ENCODE measurements around the gene NLRP6.

The NLRP6 gene

DNA sequence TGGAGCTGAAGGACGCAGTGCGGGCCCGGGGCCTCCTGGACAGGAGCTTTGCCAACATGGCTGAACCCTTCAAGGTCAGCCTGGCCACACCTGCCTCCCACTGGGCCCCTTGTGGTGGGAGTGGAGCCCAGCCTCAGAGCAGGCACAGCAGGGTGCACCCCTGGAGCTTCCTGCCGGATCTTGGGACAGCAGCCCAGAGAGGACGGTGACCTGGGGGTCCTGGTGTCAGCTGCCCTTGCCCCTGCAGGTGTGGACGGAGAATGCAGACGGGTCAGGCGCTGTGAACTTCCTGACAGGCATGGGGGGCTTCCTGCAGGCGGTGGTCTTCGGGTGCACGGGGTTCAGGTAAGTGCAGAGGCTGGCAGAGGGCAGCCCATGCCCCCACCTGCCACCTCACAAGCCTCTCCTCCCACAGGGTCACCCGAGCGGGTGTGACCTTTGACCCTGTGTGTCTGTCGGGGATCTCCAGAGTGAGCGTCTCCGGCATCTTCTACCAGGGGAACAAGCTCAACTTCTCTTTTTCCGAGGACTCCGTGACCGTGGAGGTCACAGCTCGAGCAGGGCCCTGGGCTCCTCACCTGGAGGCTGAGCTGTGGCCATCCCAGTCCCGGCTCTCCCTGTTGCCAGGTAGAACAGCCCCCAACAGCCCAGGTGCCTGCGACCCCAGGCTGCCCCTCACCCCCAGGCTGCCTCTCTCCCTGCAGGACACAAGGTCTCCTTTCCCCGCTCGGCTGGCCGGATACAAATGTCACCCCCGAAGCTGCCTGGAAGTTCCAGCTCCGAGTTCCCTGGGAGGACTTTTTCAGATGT lies 15.8 kb downstream of the NLRP6 start:
- DNase-seq (ENCODE audit: low read depth) = no peak

DNA sequence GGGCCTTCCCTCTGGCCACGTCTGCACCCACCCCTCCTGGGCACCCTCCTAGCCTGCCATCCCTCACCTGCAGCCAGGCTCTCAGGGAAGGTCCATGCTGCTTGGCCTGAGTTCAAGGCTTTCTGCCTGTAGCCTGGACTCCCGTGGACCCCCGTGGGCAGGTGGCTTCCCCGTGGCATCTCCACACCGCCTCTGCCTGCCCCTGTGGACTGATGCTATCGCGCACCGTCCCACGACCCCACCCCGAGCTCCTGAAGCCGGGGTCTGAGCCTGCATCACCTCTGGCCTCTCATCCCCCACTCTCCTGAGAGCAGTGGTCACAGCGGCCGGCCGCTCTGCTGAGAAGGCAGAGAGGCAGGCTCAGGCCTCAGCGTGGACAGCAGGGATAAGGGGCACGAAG lies 16.6 kb downstream of the NLRP6 start:
- DNase-seq (ENCODE audit: low read depth) = no peak

DNA sequence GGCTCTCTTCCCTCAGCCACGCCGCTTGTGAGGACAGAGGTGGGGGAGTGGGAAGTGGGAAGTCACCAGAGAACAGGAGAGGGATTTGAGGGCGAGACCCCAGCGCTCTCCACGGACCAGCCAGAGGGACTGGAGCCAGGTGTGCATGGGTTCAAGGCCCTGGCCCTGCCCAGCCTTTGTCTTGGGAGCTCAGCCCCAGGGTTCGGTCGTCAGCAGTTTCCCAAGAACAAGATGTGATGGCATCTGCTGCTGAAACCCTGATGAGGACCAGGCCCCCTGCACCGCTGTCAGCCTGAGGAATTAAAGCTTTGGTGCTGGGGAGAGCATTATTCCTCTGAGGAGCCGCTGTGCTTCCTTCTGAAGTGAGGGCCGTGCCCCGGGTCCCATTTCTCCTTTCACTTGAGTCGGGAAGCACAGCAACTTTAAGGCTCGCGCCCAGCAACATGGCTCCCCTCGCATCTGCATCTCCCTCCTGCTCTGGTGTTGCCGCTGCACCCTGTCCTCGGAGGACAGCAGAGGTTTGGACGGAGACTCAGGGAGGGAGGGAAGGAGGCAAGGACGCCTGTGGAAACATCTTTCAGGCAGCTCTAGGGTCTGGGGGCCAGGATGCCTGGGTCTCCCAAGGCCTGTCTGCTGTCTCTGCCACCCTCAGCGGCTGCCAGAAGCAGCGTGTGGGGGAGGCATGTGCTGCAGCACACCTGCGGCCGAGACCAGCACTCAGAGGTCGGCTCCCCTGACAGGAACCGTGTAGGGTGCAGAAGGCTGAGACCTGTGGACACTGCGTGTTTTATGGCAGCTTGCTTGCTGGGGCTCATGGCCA lies 17.4 kb downstream of the NLRP6 start:
- no peak for DNase-seq (ENCODE audit: low read depth)

DNA sequence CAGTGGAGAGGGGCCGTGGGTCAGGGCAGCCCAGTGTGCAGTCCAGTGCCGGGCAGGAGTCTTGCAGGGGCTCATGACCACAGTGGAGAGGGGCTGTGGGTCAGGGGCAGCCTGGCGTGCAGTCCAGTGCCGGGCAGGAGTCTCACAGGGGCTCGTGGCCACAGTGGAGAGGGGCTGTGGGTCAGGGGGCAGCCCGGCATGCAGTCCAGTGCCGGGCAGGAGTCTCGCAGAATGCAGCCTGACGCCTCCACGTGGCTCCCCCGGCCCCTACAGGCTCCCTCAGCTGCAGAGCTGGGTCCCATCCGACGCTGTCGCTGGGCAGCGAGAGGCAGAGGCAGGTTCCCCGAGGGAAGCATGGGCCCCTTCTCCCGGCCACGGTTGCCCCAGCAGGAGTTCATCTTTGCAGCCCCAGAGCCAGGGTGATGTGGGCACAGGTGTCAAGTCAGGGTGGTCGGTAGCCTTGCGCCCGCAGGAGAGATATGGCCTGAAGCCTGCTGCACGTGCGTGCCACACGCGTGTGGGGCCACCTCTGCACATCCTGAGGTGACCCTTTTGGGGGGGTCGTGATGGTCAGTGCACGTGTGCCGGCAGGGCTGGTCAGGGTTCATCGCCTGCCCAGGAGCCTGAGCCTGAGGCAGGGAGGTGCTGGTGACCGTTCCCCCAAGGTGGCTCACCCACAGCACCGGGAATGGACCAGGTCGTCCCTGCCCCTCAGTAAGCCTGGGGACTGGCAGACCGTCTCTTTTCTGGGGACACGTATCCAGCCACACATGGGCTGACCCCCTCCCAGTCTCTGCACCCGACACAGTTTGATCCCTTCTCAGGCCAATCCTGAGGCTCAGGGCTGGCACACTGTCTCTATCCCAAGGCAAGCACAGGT lies 18.2 kb downstream of the NLRP6 start:
- no peak for DNase-seq (ENCODE audit: low read depth)

DNA sequence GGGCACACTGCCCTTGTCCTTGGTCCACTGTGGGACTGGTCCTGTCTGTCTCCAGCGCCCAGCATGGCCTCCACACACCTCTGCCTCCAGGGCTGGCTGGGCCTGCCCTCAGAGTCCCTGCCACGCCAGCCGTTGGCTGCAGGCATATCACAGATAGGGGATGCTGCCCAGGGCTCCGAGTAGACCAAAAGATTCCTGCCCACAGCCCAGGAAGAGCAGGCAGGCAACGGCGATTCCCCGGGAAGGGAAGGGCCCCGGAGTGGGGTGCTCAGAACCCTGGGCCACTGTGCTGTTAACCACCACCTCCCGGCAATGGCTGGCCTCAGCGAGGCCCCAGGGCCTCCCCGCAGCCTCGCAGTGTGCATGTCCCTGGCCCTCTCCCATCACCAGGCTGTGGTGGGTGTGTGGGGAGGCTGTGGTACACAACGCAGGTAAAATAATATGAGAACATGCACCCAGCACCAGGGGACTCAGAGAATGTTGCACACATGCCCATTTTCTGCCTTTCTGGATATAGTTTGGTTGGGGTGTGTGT lies 18.9 kb downstream of the NLRP6 start:
- DNase-seq (ENCODE audit: low read depth) = no peak

- DNase-seq (ENCODE audit: low read depth) = no peak
Measured at GRCh38 chr11:297586-298405, 19.6 kb downstream of the NLRP6 start.

DNA sequence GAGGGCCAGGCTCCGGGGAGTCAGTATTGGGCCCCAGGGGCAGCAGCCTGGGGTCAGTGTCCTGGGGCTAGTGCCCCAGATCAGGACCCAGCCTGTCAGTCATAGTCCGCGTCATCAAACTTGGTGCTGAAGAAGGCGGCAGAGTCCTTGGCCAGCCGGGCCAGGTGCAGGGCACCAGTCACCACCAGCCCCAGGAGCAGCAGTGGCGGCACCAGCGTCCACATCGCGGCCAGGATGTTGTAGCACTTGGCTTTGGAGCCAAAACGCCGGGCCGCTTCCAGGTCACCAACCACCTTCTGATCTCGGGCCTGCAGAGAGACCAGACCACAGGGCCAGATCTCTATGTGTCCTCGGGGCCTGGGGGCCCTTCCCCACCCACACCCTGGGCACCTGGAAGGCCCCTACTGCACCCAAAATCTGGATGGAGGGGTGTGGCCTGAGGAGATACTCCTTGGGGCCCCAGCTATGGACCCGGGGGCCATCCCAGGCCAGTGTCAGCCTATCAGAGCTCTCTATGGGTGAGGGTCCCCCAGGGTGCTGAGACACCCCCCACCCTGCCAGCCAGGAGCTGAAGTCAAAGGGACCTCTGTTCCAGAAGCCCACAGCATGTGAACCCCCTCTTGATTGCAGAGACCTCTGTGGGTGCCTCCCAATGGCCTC lies 20.3 kb downstream of the NLRP6 start:
- no peak for DNase-seq (ENCODE audit: low read depth)

- no peak for DNase-seq (ENCODE audit: low read depth)
Measured at GRCh38 chr11:299081-299891, 21.1 kb downstream of the NLRP6 start, which contains the start of gene IFITM5. TSS of gene IFITM5 (minus strand) at chr11:299526. CDS start at chr11:299490, 36 bp downstream.

DNA sequence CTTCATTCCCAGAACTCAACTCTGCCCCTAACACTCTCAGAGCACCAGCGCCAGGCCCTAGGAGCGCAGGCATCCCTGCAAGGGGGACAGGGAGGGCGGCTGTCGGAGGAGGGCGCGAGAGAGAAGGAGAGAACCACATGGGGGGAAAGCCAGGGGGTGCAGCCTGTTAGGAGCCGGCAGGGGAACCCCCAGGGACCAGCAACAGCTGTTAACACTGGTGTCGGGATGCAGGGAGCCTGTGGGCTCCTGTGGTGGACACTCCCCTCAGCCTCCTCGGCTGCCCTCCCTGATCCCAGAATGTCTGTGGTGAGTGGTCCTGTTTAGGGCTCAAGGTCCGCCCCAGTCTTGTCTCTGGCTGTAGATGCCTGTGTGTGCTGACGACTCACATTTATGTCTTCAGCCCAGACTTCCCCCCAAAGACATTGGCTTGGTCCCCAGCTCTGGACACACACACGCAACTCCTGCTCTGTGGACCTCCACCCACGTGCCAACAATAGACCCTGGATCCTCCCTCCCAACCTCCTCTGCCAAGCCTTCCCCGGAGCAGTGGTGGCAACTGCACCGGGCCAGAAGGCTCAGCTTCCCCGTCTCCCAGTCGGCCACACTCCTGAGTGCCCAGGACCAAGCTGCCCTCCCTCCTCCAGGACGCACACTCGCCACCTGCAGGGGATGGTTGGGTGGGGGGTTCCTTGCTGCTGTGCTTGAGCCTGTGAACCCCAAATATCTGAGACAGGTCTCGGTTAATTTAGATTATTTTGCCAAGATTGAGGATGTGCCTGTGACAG lies 21.9 kb downstream of the NLRP6 start:
- no peak for DNase-seq (ENCODE audit: low read depth)

DNA sequence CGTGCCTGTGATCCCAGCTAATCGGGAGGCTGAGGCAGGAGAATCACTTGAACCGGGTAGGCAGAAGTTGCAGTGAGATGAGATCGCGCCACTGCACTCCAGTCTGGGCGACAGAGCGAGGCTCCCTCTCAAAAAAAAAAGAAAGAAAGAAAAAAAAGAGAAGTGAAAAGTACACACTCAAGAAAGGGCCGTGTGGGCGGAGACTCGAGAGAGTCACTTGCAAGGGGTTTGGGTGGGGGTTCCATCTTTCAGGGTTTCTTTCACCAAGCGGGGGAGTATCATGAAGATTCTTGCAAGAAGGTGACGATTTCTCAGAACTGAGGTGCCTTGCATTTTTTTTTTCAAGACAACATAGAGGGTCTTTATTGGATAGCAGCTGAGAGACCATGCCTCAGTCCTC lies 25.2 kb downstream of the NLRP6 start:
- no peak for DNase-seq (ENCODE audit: low read depth)

GRCh38 chr11:304061-304506 lies 25.9 kb downstream of the NLRP6 start:
- DNase-seq (ENCODE audit: low read depth) = no peak

DNA sequence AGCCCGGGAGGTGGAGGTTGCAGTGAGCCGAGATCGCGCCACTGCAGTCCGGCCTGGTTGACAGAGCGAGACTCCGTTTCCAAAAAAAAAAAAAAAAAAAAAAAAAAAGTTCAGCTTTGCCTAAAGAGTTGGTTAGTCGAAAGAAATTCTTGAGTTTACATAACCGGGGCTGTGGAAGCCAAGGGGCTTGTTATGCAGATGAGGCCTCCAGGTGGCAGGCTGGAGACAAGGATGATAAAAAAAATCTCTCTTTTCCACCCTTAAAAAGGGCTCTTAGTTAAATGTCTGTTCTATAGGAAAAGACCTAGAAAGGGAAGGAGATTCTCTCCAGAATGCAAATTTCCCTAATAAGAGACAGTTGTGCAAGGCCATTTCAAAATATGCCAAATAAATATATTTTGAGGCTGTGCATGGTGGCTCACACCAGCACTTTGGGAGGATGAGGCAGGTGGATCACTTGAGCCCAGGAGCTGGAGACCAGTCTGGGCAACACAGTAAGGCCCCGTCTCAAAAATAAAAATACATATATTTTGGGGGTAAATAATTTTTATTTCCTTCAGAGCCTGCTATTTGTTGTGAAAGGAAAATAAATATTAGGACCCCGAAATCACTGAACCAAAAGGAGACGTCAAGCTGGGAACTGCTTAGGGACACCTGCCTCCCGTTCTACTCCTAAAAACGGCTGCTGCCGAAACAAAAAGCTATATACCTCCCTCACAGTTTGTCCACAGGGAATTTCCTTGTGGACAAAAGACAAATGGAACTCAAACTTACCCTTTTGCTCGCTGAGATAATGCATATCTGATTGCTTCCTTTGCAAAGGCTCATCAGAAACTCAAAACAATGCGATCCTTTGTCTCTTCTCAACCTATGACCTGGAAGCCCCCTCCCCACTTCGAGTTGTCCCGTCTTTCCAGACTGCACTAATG lies 27.0 kb downstream of the NLRP6 start:
- peak; percentile 74 for DNase-seq (ENCODE audit: low read depth)

DNA sequence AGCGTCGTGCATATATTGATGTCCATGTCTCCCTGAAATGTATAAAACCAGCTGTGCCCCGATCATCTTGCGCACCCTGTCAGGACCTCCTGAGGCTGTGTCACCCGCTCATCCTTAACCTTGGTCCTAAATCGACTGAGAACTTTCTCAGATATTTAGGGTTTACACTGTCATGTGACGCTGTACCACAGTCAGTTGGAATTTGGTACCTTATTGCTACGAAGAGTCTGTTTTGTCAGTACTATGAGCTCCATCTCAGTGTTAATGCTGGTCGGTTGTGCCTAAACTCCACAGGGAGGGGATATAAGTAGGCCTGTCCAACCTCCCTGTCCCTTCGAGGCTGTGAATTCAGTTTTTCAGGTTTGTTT lies 27.6 kb downstream of the NLRP6 start:
- no peak for DNase-seq (ENCODE audit: low read depth)

DNA sequence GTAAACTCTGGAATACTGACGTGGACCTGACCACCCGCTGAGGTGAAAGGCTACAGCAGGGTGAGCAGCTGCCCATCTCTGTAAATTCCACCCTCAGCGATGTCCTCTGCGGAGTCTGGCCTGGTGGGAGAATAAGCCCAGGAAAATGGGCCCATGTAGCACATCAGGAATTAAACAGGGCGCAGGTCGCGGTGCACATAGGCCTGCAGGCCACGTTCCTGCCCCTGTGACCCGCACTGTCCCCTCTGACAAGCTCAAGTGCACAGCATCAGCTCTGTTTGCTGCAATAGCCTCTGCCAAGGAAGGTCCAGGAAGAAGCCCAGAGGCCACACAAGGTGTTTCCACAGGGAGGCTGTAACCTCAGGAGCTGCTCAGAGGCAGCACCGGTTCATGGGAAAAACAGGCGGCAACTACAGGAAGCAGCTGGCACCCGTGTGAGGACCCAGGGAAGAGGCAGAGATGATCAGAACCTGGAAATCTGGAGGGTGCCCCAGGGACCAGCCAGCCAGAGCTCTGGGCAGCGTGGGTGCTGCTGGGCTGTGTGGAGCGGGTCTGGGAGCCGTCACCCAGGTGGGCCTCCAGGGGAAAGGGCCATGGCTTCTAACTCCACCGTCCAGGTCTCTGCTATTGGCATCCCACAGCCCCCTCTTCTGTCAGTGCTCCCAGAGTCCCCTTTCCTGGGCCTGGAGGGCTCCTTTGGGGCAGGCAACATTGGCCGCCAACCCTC lies 28.6 kb downstream of the NLRP6 start:
- DNase-seq (ENCODE audit: low read depth) = no peak

DNA sequence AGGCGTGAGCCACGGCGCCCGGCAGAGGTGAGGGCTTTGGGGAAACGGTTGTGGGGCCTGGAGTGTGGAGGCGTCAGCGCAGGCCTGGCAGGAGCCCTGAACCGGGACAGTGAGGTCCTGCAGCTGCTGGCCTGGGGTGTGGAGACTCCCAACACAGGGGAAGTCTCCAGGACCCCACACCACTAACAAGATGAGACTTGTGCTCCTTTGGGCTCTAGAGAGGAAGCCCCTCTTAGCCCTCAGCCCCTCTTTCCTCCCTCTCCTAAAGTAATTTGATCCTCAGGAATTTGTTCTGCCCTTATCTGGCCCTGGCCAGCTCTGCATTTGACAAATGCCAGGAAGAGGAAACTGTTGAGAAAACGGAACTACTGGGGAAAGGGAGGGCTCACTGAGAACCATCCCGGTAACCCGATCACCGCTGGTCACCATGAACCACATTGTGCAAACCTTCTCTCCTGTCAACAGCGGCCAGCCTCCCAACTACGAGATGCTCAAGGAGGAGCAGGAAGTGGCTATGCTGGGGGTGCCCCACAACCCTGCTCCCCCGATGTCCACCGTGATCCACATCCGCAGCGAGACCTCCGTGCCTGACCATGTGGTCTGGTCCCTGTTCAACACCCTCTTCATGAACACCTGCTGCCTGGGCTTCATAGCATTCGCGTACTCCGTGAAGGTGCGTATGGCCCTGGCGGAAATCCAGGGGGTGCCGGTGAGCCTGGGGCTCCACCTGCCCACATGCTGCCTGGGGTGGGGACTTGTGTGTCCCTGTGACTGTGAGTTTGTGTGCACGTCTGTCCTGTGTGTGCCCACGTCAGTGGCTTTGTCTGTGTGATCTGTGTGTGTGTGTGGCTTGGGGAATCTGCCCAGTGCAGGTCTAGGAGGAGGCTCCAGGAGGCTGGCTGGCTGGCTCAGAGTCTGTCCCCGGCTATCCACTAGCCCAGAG lies 29.8 kb downstream of the NLRP6 start, which contains the start of gene IFITM2:
IFITM2 (plus strand) TSS at position 51 of the 943 bp plus-strand sequence; CDS start at position 428, 377 bp downstream.
- peak; percentile 66 for DNase-seq (ENCODE audit: low read depth)

Data from ELR (cell line).